Retina (tissue), 1 donor: Measurements from ENCODE around the gene HSPA1A.

ENCODE experiments used
- DNase-seq: peaks from one replicate; pipeline ENCODE4 v3.0.0-alpha.2; 2016

HSPA1A gene

GRCh38 chr6:31815025-31815838 is at the start of gene HSPA1A, which contains the start of gene HSPA1L:
Gene HSPA1A, plus strand, starts transcription at chr6:31815543. Its CDS starts 214 bp downstream, at chr6:31815757.
Gene HSPA1L, minus strand, starts transcription at chr6:31815283. Its CDS starts 3,311 bp downstream, at chr6:31811972.
- DNase-seq: peak; percentile 96

- DNase-seq: no peak
Measured at GRCh38 chr6:31765559-31765909, 49.8 kb upstream of the HSPA1A start.

DNA sequence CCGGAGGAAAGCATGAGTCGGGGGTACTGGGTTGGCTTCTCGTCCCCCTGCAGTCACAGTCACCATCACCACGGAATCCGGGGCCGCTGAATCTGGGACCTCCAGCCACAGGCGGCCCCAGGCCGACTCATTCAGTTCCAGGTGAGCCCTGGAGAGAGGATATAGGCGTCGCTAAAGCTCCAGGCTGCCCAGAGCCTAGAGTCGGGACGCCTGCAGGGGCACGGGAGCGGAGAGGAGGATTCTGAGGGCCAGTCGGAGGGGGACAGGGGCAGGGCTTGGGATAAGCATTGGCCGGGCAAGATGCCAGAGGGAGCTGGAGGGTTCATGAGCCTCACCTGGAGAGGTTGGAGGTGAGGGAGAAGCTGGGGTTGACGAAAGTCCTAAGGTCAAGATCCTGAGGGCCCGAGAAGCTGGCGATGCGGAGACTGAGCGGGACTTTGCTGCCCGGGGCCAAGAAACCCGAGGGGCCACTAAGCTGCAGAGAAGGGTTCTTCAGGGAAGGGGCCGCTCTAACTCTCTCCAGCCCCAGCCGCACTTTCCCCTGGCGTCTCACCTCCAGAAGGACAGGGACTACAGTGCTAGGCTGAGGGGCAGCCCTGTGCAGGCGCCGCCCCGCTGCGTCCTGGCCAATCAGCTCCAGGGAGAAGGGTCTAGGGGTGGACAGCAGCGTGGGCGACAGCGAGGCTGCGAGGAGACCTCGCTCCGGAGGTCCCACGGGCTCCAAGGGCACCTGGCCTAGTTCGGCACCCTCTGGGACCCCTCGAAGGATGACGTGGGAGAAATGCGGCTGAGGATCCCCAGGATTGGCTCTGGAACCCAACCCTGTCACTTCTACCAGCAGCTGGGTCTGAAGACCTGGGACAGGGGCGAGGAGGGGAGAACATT is 49.2 kb upstream of the HSPA1A start:
- DNase-seq: peak; percentile 79

- no peak for DNase-seq
Measured at GRCh38 chr6:31767096-31767645, 48.2 kb upstream of the HSPA1A start.

- DNase-seq: no peak
Measured at GRCh38 chr6:31768363-31769257, 46.7 kb upstream of the HSPA1A start.

GRCh38 chr6:31769684-31770371 is 45.5 kb upstream of the HSPA1A start:
- peak; percentile 29 for DNase-seq

GRCh38 chr6:31770860-31771259 is 44.5 kb upstream of the HSPA1A start:
- DNase-seq: no peak

GRCh38 chr6:31771992-31772358 is 43.4 kb upstream of the HSPA1A start:
- DNase-seq: no peak

DNA sequence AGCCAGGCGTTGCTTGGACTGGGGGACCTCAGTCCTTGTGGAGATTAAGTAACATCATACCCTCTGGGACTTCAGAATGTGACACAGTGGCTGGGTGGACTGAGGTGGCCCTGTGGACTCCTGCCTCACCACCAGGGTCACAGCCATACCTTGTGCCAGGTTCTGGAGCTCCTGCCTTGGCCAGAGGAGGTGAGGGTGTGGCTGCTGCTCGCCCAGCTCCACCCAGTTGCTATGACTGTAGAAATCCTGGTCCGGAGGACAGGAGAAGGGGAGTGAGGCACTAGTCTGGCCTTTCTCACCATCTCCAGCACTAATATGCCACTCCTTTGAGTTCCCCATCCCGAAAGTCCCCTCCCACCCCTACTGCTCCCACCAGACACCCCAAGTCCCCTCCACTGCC is 40.2 kb upstream of the HSPA1A start:
- DNase-seq: no peak

- DNase-seq: no peak
Measured at GRCh38 chr6:31775633-31776484, 39.5 kb upstream of the HSPA1A start.

GRCh38 chr6:31776485-31776988 is 38.8 kb upstream of the HSPA1A start:
- no peak for DNase-seq

DNA sequence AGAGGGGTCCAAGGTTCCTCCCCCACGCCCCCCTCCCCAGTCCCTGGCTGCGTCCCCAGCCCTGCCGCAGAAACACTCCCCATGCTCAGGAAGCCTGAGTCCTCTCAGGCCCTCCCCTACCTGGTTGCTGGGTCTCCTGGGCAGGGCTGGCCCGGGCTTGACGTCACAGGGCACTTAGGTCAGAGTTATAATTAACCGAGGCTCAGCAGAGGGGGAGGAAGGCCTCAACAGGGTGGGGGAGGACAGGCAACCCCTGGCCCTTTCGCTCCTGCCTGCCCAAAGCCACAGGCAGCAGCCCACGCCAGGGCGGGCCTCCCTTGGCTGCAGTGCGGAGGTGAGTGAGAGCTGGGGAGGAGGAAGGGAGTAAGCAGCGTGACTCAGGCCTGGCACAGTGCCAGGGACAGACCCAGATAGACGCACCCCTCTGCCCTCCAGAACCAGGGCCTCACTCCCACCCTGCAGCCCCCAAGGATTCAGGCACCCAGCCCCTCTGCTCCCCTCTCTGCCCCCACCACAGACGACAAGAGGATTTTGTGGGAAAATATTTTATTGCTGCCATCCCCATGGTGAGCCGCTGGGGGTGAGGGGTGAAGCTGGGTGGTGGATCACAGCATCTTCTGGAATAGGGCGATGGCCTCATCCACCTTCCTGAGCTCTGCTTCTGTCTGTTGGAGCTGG is 38.2 kb upstream of the HSPA1A start, which contains the start of gene VWA7:
Gene VWA7 (minus strand): TSS at position 340 of the 678 bp plus-strand sequence. CDS start 549 bp downstream, outside the sequence.
- no peak for DNase-seq

DNA sequence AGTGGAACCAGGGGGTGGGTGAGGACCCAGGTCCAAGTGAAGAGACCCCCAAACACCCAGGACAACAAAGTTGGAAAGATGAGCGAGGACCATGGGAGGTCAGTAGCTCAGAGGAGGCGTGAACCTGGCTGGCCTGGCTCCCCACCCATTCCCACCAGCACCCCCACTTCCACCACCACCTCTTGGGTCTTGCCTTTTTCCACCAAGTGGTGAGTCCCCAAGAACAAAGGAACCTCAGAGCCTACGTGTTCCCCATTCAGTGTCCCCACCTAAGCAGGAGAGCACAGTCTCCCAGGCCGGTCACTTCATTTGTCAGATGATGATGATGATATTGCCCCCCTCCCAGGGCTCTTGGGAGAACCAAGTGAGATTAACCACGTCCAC is 37.7 kb upstream of the HSPA1A start:
- DNase-seq: no peak

- no peak for DNase-seq
Measured at GRCh38 chr6:31778193-31778592, 37.1 kb upstream of the HSPA1A start.

- DNase-seq: no peak
Measured at GRCh38 chr6:31778999-31779885, 36.1 kb upstream of the HSPA1A start.

GRCh38 chr6:31779908-31780307 is 35.4 kb upstream of the HSPA1A start:
- DNase-seq: no peak

- no peak for DNase-seq
Measured at GRCh38 chr6:31780507-31781243, 34.7 kb upstream of the HSPA1A start.
